Smooth muscle cell (in vitro differentiated cells): Measurements from ENCODE around the gene TAF3. TPM values are rescaled to one million over a fixed set of nuclear protein-coding genes. Genes with fewer than 3 reads are reported as not detected.

ENCODE experiments used
- DNase-seq: peaks from one replicate; lab custom pipeline; 2025; ENCODE audit not compliant: unreplicated experiment; lab: John Stamatoyannopoulos, UW
- H2AFZ ChIP-seq: fragments of 200-600 bp; sonication (generic); 2 replicates; pipeline ENCODE4 v1.6.0; 2016; ENCODE audit warnings: antibody characterized with exemption, low read depth, mild to moderate bottlenecking
- H3F3A ChIP-seq: fragments of 200-600 bp; sonication (generic); 2 replicates; pipeline ENCODE4 v1.6.0; 2017; ENCODE audit warnings: antibody characterized with exemption, low read depth
- H3K27ac ChIP-seq: fragments of 200-600 bp; sonication (generic); 2 replicates; pipeline ENCODE4 v1.5.1; 2016; ENCODE audit warnings: low read depth, mild to moderate bottlenecking
- H3K27me3 ChIP-seq: fragments of 200-600 bp; sonication (generic); 2 replicates; pipeline ENCODE4 v1.6.1; 2016; ENCODE audit warnings: low read depth, mild to moderate bottlenecking
- H3K36me3 ChIP-seq: fragments of 200-600 bp; sonication (generic); 2 replicates; pipeline ENCODE4 v1.5.1; 2016; ENCODE audit warnings: low read depth
- H3K4me1 ChIP-seq: fragments of 200-600 bp; sonication (generic); 2 replicates; pipeline ENCODE4 v1.5.1; 2016; ENCODE audit warnings: low read depth
- H3K4me2 ChIP-seq: fragments of 200-600 bp; sonication (generic); 2 replicates; pipeline ENCODE4 v1.6.0; 2016; ENCODE audit warnings: mild to moderate bottlenecking
- H3K4me3 ChIP-seq: fragments of 200-600 bp; sonication (generic); 2 replicates; pipeline ENCODE4 v1.5.1; 2016; ENCODE audit warnings: mild to moderate bottlenecking
- H3K79me2 ChIP-seq: fragments of 200-600 bp; sonication (generic); 2 replicates; pipeline ENCODE4 v1.6.0; 2016; ENCODE audit warnings: low read depth, mild to moderate bottlenecking
- H3K9ac ChIP-seq: fragments of 200-600 bp; sonication (generic); 2 replicates; pipeline ENCODE4 v1.6.0; 2016; ENCODE audit warnings: low read depth
- H3K9me3 ChIP-seq: fragments of 200-600 bp; sonication (generic); replicated peaks from 2 replicates; pipeline ENCODE4 v1.5.1; 2016; ENCODE audit warnings: low read depth
- H4K20me1 ChIP-seq: fragments of 200-600 bp; sonication (generic); 2 replicates; pipeline ENCODE4 v1.6.0; 2016; ENCODE audit warnings: low read depth
- WGBS: methylation state at CpG from one replicate; pipeline ENCODE4 v1.1.7; 2016; ENCODE audit warnings: low lambda C conversion rate; 5-methylcytosine and 5-hydroxymethylcytosine counted together
- polyA plus RNA-seq: library from polyadenylated mRNA; unstranded; fragments of >200 nt; fragmentation: Nextera tagmentation; extraction: Ambion mirVana; gene quantifications from 2 replicates; pipeline ENCODE4 v1.2.1, GENCODE V29; 2016
- total RNA-seq: library from RNA; depleted of rRNA; stranded (reverse); fragments of >200 nt; gene quantifications from 2 replicates; pipeline ENCODE4 v1.2.3, GENCODE V29; 2014
- TF ChIP-seq, protein P1 (sequence below): fragments of 200-600 bp; sonication (generic); IDR thresholded peaks from 2 replicates; pipeline ENCODE4 v1.5.1; 2017; ENCODE audit warnings: borderline replicate concordance, mild to moderate bottlenecking, antibody characterized with exemption; ENCODE audit not compliant: insufficient read depth, poor library complexity, severe bottlenecking

The TAF3 gene
- total and polyA plus RNA-seq, 2 experiments from 2014 or later, result 3.7 to 7.0 TPM

DNA sequence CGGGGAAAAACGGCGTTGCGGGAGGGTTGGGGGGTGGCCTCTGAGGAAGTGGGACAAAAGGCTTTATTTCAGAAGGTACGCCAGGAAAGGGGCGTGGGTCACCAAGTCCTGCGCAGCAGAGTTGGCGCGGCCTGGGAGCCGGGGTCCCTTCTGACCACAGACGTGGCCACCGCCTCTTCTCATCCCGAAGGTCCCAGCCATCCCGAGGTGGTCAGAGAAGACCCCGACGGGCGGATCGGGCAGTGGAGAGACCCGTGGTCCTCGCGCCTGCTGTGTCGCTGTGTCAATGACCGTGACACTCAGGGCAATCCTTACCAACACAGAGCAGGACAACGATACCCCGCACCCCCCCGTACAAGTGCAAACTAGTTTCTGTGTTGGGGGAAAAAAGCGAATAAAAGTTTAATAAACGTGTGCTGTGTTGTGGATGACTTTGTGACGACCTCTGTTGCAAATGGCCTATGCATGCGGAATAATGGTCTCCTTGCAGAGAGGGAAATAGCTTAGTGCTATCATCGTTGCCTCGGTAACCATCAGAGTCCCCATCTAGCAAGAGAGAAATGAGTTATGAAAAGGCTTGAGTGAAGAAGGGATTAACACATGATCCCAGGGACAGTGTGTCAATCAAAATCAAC, 216.8 kb downstream of the TAF3 start:
- Histone ChIP-seq H3K79me2 (no peaks in the 10 kb centered on the region), H2AFZ (no peak overlapping the region), H3F3A (no peaks in the 10 kb centered on the region), H3K4me2 (peak overlapping the region; percentile 78), H3K27me3 (peaks cover 100% of the 10 kb centered on the region), H4K20me1 (no peaks in the 10 kb centered on the region), H3K27ac (no peak overlapping the region), H3K4me3 (peak overlapping the region; percentile 26), H3K36me3 (no peaks in the 10 kb centered on the region), H3K9me3 (no peaks in the 10 kb centered on the region), H3K9ac (no peak overlapping the region), H3K4me1 (peaks cover 19% of the 10 kb centered on the region)
- TF ChIP-seq, protein P1, sequence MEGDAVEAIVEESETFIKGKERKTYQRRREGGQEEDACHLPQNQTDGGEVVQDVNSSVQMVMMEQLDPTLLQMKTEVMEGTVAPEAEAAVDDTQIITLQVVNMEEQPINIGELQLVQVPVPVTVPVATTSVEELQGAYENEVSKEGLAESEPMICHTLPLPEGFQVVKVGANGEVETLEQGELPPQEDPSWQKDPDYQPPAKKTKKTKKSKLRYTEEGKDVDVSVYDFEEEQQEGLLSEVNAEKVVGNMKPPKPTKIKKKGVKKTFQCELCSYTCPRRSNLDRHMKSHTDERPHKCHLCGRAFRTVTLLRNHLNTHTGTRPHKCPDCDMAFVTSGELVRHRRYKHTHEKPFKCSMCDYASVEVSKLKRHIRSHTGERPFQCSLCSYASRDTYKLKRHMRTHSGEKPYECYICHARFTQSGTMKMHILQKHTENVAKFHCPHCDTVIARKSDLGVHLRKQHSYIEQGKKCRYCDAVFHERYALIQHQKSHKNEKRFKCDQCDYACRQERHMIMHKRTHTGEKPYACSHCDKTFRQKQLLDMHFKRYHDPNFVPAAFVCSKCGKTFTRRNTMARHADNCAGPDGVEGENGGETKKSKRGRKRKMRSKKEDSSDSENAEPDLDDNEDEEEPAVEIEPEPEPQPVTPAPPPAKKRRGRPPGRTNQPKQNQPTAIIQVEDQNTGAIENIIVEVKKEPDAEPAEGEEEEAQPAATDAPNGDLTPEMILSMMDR, result no peak
- DNase-seq, result no peak
- 5% methylated on average over 31 of the region's 32 CpGs for WGBS

DNA sequence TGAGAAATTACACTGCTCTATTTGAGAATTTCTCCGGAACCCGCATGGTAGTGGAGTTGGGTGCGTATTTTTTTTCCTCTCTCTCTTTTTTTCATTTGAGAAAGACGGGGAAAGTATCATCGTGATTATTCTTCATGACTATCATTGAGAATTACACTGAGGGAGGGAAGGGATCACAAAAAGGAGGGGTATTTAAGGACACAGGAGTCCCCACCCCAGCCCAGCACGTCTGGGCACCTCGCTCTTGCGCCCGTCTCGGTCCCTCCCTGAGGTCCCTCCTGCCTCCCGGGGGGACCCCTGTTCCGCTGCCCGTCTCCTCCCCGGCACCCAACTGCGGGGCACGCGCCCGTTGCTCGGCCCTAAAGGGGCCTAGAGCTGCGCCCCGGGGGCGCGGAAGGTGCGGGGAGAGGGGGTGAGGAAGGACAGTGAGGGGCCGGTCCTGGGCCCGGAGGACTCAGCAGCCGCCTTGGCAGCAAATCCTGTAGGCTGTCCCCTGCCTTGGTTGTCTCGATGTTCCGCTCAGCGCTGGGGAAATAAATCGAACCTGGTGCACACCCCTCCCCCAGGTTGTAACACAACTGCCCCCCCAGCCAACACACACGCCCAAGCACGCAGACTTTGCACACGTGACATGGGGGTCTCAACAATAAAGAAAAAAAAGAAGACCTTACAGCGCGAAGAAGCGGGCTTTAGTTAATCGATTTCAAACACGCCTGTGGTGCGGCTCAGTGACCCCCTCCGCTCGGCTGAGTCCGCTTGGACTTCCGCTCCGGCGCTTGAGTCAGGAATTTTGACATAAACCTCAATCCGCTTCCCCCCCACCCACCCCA, 217.6 kb downstream of the TAF3 start:
- H3K4me2 ChIP-seq, result peak overlapping the region; percentile 6
- peaks cover 100% of the 10 kb centered on the region for H3K27me3 ChIP-seq

DNA sequence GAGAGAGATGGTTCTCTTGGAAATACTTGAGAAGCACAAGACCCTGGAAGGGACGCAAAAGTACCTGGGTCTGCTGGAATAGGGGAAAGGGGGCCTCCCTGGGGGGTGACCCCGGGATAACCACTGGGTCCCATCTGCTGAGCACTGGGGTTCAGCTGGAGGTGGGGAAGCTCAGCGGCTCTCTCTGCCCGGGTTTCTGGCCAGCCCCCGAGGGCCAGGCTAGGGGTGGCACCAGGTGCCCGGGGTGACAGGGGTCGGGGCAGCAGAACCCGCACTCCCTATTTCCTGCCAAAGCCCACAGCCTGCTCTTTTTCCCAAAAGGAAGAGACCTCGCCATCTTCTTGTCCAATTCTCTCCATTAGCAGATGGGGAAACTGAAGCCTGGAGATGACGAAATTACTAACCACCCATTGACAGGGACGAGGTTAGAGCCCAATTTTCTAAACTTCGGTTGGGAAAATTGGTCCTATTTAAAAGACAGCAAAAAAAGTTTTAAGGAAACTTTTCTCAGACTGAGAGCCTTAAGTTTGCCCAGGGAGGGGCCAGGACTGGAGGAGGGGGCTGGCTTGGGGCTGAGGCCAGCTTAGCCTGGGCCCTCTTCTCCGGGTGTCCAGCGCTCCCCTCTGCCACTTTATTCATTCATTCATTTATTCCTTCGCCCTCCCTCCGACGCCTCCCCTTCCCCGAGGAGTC, 218.3 kb downstream of the TAF3 start:
- Histone ChIP-seq H3K4me2 (no peak overlapping the region), H3K27me3 (peaks cover 100% of the 10 kb centered on the region), H3K9ac (no peak overlapping the region), H4K20me1 (no peaks in the 10 kb centered on the region), H3K9me3 (no peaks in the 10 kb centered on the region), H3K4me1 (peaks cover 19% of the 10 kb centered on the region), H2AFZ (no peak overlapping the region), H3F3A (no peaks in the 10 kb centered on the region), H3K36me3 (no peaks in the 10 kb centered on the region), H3K79me2 (no peaks in the 10 kb centered on the region), H3K4me3 (no peak overlapping the region), H3K27ac (no peak overlapping the region)
- no peak for DNase-seq
- TF ChIP-seq, protein P1, result no peak
- 9% methylated on average over 18 of the region's 18 CpGs for WGBS

More for the DNA sequence above, 217.6 kb downstream of the TAF3 start:
- Histone ChIP-seq H3F3A (no peaks in the 10 kb centered on the region), H3K36me3 (no peaks in the 10 kb centered on the region), H3K9me3 (no peaks in the 10 kb centered on the region), H3K4me3 (no peak overlapping the region), H3K79me2 (no peaks in the 10 kb centered on the region), H3K9ac (no peak overlapping the region), H3K4me1 (peaks cover 19% of the 10 kb centered on the region), H2AFZ (no peak overlapping the region), H3K27ac (no peak overlapping the region), H4K20me1 (no peaks in the 10 kb centered on the region)
- 4% methylated on average over 29 of the region's 47 CpGs for WGBS
- TF ChIP-seq, protein P1, result no peak
- no peak for DNase-seq
